ENCODE data around the gene VPS37D.

DNA sequence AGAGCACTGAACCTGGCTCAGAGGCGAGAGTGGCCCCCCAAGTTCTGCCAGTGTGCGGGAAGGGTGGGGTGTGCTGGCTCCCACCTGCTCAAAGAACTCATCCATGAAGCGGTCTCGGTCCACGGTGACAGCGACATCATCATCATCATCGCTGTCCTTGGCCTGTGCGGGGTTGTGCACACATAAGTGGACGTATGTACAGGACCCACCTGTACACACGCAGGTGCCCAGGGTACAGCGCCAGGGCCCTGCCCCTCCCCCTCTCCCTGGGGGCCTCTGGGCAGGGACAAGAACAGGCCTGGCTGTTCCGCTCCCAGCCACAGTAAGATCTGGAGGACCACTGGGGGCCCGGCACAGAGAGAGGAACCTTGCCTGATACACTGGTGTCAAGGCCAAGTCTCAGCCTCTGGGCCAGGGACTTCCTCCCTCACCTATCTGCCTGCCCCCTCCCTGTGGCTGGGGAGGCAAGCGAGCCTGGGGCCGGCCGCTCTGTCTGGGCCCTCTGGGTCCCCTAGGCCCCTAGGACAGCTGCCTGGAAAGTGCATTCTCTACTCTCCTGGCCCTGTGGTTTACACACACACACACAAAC, 41.4 kb downstream of the VPS37D start:
- TF ChIP-seq, protein P1, sequence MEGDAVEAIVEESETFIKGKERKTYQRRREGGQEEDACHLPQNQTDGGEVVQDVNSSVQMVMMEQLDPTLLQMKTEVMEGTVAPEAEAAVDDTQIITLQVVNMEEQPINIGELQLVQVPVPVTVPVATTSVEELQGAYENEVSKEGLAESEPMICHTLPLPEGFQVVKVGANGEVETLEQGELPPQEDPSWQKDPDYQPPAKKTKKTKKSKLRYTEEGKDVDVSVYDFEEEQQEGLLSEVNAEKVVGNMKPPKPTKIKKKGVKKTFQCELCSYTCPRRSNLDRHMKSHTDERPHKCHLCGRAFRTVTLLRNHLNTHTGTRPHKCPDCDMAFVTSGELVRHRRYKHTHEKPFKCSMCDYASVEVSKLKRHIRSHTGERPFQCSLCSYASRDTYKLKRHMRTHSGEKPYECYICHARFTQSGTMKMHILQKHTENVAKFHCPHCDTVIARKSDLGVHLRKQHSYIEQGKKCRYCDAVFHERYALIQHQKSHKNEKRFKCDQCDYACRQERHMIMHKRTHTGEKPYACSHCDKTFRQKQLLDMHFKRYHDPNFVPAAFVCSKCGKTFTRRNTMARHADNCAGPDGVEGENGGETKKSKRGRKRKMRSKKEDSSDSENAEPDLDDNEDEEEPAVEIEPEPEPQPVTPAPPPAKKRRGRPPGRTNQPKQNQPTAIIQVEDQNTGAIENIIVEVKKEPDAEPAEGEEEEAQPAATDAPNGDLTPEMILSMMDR (IDR thresholded peaks at IDR 0.05): no peak
- no peak for TF ChIP-seq EP300 (IDR thresholded peaks at IDR 0.05)

Data from sigmoid colon (tissue), 4 donors.